Fibroblast of pulmonary artery (primary cell): ENCODE data around the gene HOXD3.

ENCODE experiments used
- DNase-seq: peaks from one replicate; pipeline ENCODE4 v3.0.0-alpha.2; 2010; ENCODE audit warnings: low read depth
- H3K4me3 ChIP-seq: replicated peaks from 2 replicates; pipeline ENCODE4 v1.5.1; 2011; ENCODE audit warnings: low read depth, mild to moderate bottlenecking, control low read depth, low read length, moderate library complexity
- TF ChIP-seq, protein P1 (sequence below): IDR thresholded peaks from 2 replicates; pipeline ENCODE4 v1.5.1; 2011; ENCODE audit warnings: mild to moderate bottlenecking, control low read depth, low read length, inconsistent platforms; ENCODE audit errors: missing control alignments

Gene HOXD3

DNA sequence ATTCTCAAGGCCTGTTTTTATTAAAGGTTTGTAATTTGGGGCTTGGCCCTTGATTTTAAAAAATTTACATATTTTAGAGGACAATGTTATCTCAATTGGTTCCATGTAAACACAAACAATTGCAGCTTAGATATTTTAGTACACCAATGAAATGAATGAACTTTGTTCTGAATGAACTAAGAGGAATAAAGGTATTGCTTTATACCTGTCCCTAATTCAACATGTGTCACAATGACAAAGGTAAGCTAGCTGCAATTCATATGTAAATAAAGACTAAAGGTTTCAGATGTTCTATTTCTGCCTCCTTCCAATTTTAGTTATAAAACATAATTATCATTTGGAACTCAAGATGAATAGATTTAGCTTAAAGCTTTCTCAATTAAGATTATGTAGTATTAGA is 42.8 kb downstream of the HOXD3 start:
- no peak for DNase-seq
- TF ChIP-seq, protein P1, sequence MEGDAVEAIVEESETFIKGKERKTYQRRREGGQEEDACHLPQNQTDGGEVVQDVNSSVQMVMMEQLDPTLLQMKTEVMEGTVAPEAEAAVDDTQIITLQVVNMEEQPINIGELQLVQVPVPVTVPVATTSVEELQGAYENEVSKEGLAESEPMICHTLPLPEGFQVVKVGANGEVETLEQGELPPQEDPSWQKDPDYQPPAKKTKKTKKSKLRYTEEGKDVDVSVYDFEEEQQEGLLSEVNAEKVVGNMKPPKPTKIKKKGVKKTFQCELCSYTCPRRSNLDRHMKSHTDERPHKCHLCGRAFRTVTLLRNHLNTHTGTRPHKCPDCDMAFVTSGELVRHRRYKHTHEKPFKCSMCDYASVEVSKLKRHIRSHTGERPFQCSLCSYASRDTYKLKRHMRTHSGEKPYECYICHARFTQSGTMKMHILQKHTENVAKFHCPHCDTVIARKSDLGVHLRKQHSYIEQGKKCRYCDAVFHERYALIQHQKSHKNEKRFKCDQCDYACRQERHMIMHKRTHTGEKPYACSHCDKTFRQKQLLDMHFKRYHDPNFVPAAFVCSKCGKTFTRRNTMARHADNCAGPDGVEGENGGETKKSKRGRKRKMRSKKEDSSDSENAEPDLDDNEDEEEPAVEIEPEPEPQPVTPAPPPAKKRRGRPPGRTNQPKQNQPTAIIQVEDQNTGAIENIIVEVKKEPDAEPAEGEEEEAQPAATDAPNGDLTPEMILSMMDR: no peak

DNA sequence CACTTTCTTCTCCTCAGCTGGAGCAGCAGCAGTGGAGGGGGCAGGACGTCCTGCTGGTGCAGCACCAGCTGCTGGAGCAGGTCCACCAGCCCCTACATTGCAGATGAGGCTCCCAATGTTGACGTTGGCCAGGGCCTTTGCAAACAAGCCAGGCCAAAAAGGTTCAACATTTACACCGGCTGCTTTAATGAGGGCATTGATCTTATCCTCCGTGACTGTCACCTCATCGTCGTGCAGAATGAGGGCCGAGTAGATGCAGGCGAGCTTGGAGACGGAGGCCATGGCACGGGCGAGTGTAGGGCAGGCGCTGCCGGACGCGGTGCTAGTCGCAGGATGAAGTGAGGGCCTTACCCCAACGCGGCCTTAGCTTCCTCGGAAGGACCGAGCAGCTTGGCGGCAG is 43.9 kb downstream of the HOXD3 start:
- no peak overlapping the region for H3K4me3 ChIP-seq
- TF ChIP-seq, protein P1: no peak
- no peak for DNase-seq

More for the DNA sequence above, 42.8 kb downstream of the HOXD3 start:
- no peak overlapping the region for H3K4me3 ChIP-seq

DNA sequence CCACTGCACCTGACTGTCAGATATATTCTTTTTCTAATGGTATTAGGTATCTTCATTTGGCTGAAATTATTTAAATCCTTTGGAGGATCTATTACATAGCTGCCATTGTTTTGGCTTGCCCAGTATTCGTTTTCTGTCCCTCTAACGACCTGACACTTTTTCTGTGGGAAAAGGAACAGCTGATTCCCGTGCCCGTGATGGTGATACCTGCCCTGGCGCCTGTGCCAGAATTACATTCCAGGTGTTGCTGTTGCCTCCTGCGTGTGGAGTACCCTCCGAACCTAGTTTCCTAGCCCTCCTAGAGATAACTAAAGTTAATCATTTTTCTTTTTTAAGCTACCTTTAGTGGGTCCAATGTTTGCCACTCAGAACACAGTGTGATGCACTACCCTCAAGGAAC is 45.4 kb downstream of the HOXD3 start:
- TF ChIP-seq, protein P1: no peak
- no peak for DNase-seq
- no peak overlapping the region for H3K4me3 ChIP-seq

DNA sequence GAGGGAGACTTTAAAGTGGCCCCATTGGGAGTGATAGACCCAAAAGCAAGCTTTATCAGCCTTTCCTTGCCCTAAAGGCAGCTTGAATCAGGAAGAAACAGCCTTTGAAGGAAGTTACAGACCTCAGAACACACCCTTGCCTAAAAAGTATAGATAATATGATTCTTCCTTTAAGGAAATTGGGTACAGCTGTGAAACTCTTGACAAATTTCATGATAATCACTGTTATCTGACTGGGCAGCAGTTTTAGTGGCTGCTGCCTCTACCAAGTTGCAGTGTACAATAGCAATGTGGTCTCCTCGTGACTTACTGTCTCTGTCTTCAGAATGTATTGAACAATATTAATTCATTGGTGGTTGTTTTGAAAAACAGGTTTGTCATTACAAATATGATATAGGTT is 48.0 kb downstream of the HOXD3 start:
- DNase-seq: no peak
- TF ChIP-seq, protein P1: no peak
- H3K4me3 ChIP-seq: no peak overlapping the region

DNA sequence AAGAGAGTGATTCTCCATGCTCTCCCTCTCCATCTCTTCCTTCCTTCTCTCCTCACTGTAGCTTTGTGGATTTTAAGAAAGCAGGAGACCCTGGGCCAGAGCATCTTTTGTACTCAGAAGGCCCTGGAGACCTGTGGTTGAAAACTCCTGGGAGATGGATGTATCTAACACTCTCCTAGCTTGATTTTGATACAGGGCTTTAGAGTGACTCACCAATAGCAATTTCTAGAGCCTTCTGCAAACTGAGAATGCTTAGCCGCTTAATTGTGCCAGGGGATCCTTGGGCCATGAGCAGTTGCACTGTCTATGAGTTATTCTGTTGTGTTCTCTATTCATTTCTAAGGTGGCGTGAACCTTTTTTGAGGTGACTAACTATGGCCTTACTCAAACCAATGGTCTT is 49.0 kb downstream of the HOXD3 start:
- DNase-seq: no peak
- no peak overlapping the region for H3K4me3 ChIP-seq
- TF ChIP-seq, protein P1: no peak

DNA sequence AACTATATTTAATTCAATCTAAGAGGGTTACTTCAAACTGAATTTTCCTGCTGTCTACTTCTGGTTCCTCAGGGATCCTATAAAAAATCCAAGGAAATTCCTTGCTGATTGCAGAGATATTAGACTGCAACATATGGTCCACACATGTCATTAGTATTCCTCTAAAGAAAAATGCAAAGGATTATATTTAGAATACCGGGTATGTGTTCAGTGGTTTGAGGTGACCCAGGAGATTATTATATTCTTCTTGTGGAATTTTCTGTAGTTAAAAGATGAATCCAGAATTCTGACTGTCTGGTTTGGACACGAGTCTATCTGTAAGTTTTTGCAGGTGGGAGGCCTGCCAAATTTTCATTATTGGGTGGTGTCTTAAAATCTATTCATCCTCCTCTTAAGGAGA is 49.6 kb downstream of the HOXD3 start:
- no peak overlapping the region for H3K4me3 ChIP-seq
- no peak for DNase-seq
- TF ChIP-seq, protein P1: no peak

DNA sequence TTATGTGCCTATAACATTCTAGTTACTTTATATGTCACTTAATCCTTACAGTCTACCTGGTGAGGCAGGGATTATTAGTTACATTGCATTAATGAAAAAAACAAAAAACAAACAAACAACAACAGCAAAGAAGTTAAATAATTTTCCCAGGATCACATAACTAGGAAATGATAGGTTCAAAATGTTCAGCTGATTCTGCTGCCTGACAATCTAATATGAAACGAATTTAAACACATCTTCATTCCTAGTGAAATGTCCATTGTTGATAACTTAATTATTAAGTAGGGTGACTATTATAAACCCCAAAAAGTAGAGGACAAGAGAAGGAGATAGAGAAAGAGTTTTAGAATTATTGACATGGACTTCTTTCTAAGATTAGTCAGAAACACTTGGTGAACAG is 54.0 kb downstream of the HOXD3 start:
- H3K4me3 ChIP-seq: no peak overlapping the region
- DNase-seq: no peak
- TF ChIP-seq, protein P1: no peak
